ENCODE results near the gene PON2.

The PON2 gene

GRCh38 chr7:95476904-95477594 lies 42.2 kb upstream of the PON2 start (continued):
- TF ChIP-seq, protein P1, sequence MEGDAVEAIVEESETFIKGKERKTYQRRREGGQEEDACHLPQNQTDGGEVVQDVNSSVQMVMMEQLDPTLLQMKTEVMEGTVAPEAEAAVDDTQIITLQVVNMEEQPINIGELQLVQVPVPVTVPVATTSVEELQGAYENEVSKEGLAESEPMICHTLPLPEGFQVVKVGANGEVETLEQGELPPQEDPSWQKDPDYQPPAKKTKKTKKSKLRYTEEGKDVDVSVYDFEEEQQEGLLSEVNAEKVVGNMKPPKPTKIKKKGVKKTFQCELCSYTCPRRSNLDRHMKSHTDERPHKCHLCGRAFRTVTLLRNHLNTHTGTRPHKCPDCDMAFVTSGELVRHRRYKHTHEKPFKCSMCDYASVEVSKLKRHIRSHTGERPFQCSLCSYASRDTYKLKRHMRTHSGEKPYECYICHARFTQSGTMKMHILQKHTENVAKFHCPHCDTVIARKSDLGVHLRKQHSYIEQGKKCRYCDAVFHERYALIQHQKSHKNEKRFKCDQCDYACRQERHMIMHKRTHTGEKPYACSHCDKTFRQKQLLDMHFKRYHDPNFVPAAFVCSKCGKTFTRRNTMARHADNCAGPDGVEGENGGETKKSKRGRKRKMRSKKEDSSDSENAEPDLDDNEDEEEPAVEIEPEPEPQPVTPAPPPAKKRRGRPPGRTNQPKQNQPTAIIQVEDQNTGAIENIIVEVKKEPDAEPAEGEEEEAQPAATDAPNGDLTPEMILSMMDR (tag by site-specific recombination; IDR thresholded peaks at IDR 0.05): peak; percentile 72; the same call in 1 of the 2 replicates
- TF ChIP-seq ZNF664 (tag by site-specific recombination; IDR thresholded peaks at IDR 0.05) (no peak), ZNF660 (tag by site-specific recombination; IDR thresholded peaks at IDR 0.05) (peak; percentile 59; the same call in 1 of the 2 replicates), ZNF335 (tag by site-specific recombination; conservative IDR thresholded peaks at IDR 0.05) (0 out of 2 replicates have a peak, but pooled peaks have one; percentile 39), ZNF169 (tag by site-specific recombination; IDR thresholded peaks at IDR 0.05) (no peak)
- TF ChIP-seq, protein P2, sequence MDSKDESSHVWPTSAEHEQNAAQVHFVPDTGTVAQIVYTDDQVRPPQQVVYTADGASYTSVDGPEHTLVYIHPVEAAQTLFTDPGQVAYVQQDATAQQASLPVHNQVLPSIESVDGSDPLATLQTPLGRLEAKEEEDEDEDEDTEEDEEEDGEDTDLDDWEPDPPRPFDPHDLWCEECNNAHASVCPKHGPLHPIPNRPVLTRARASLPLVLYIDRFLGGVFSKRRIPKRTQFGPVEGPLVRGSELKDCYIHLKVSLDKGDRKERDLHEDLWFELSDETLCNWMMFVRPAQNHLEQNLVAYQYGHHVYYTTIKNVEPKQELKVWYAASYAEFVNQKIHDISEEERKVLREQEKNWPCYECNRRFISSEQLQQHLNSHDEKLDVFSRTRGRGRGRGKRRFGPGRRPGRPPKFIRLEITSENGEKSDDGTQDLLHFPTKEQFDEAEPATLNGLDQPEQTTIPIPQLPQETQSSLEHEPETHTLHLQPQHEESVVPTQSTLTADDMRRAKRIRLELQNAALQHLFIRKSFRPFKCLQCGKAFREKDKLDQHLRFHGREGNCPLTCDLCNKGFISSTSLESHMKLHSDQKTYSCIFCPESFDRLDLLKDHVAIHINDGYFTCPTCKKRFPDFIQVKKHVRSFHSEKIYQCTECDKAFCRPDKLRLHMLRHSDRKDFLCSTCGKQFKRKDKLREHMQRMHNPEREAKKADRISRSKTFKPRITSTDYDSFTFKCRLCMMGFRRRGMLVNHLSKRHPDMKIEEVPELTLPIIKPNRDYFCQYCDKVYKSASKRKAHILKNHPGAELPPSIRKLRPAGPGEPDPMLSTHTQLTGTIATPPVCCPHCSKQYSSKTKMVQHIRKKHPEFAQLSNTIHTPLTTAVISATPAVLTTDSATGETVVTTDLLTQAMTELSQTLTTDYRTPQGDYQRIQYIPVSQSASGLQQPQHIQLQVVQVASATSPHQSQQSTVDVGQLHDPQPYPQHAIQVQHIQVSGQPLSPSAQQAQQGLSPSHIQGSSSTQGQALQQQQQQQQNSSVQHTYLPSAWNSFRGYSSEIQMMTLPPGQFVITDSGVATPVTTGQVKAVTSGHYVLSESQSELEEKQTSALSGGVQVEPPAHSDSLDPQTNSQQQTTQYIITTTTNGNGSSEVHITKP (tag by site-specific recombination; IDR thresholded peaks at IDR 0.05): peak; percentile 88

GRCh38 chr7:95476072-95476847 lies 41.4 kb upstream of the PON2 start:
- POLR2A ChIA-PET: no interaction called here
- CTCF ChIA-PET: interaction anchor here (0.6 to 3.4 kb wide), 47 partner anchors 7 to 1766 kb away, joined by 3 to 28 read pairs (median 4); partner anchors contain the start of genes ASB4, COL1A2 and PON2
- Histone ChIP-seq H3K4me1 (ENCODE audit: control insufficient read depth, insufficient read depth, low read length) (no peaks in the 10 kb centered on the region), H3K9me3 (ENCODE audit: control insufficient read depth, insufficient read depth, low read depth, low read length) (no peaks in the 10 kb centered on the region), H3K27ac (ENCODE audit: extremely low read depth, low read depth, low read length) (no peak overlapping the region), H3K4me3 (ENCODE audit: low read depth, low read length) (no peak overlapping the region), H3K36me3 (ENCODE audit: control insufficient read depth in 2 of 2, insufficient read depth in 1 of 2, low read length in 2 of 2) (no peaks in the 10 kb centered on the region)
- TF ChIP-seq ZNF707 (tag by site-specific recombination; IDR thresholded peaks at IDR 0.05) (no peak), ZBTB48 (tag by site-specific recombination; IDR thresholded peaks at IDR 0.05) (no peak), ZNF404 (tag by site-specific recombination; IDR thresholded peaks at IDR 0.05) (no peak), ZNF324 (tag by site-specific recombination; IDR thresholded peaks at IDR 0.05) (no peak), PRDM4 (tag by site-specific recombination; IDR thresholded peaks at IDR 0.05) (no peak), ZNF311 (tag by site-specific recombination; IDR thresholded peaks at IDR 0.05; ENCODE audit: borderline replicate concordance) (no peak), ZNF214 (tag by site-specific recombination; IDR thresholded peaks at IDR 0.05; ENCODE audit: borderline replicate concordance) (no peak), ZNF146 (tag by site-specific recombination; IDR thresholded peaks at IDR 0.05) (no peak)
- TF ChIP-seq, protein P3, sequence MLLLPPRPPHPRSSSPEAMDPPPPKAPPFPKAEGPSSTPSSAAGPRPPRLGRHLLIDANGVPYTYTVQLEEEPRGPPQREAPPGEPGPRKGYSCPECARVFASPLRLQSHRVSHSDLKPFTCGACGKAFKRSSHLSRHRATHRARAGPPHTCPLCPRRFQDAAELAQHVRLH (tag by site-specific recombination; IDR thresholded peaks at IDR 0.05): no peak
